ENCODE results near the gene TGFBR1.
"Not testable (repeated sequence)": the region's sequence is repeated elsewhere in the genome, so short reads cannot be mapped to it uniquely, and the experiment has no call there.

Gene TGFBR1

GRCh38 chr9:99076483-99077171 is 28.3 kb upstream of the TGFBR1 start:
- DNase-seq, result no peak

GRCh38 chr9:99078717-99079116 is 26.2 kb upstream of the TGFBR1 start:
- DNase-seq, result no peak

DNA sequence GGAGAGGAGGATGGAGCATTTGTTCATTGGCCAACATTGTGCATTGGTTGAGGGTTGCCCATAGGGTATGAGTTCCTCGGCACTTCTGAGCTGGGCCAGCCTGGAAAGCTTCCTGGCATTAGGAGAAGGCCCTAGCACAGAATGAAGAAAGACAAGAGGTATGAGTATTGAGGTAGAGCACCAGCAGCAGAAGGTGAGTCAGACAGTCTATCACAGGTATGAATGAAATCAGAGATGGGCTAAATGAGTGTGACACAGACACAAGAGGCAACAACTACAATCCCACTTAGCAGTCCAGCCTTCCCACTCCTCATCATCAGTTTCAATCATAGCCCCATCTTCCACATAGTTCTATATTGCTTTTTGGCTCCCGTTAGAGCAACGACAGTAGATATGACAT is 25.4 kb upstream of the TGFBR1 start:
- no peak for DNase-seq

- no peak for DNase-seq
Observed at GRCh38 chr9:99083051-99083450, 21.9 kb upstream of the TGFBR1 start.

GRCh38 chr9:99085949-99086948 is 18.7 kb upstream of the TGFBR1 start:
- DNase-seq, result peak; percentile 43

- DNase-seq, result no peak
Observed at GRCh38 chr9:99087462-99087861, 17.5 kb upstream of the TGFBR1 start.

DNA sequence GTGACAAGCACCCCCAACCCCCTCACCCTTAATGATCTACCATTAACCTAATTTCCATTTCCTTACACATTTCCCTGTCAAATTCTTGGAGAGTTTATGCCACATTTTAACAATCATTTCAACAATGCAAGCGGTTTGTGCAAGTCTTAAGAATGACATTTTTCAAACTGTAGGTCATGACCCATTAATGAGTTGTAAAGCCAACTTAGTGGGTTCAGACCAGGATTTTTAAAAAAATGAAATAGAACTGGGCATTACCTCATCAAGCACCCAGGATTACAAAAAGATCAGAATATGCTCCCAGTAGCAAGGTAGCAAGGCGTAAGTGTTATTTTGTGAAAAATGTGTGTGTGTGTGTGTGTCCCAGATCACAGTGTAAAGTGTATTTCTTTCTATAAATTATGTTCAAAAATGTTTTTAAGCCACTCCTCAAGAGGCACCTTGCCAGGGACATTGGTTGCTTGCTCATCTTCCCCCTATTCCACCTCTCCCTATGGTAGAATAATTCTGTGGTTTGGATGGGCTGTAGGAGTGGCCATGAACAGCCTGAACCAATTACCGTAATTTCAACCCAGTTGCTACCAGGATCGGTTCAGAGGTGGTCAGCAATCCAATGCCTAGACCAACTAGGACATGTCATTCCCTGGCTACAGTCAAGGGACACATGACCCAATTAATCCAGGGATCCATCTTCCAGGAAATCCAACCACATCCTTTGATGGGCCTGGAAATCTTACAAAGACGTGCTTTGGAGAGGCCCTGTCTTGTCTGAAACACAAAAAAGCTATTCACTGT is 14.4 kb upstream of the TGFBR1 start:
- no peak for DNase-seq

GRCh38 chr9:99092643-99093491 is 12.0 kb upstream of the TGFBR1 start:
- DNase-seq, result no peak

- DNase-seq, result no peak
Observed at GRCh38 chr9:99093492-99093791, 11.5 kb upstream of the TGFBR1 start.

GRCh38 chr9:99095565-99095964 is 9.3 kb upstream of the TGFBR1 start:
- DNase-seq, result no peak

GRCh38 chr9:99096409-99096808 is 8.5 kb upstream of the TGFBR1 start:
- DNase-seq, result no peak

- DNase-seq, result not testable (repeated sequence)
Observed at GRCh38 chr9:99099806-99100585, 4.9 kb upstream of the TGFBR1 start.

- no peak for DNase-seq
Observed at GRCh38 chr9:99101271-99101670, 3.6 kb upstream of the TGFBR1 start.

GRCh38 chr9:99101812-99102211 is 3.1 kb upstream of the TGFBR1 start:
- no peak for DNase-seq

DNA sequence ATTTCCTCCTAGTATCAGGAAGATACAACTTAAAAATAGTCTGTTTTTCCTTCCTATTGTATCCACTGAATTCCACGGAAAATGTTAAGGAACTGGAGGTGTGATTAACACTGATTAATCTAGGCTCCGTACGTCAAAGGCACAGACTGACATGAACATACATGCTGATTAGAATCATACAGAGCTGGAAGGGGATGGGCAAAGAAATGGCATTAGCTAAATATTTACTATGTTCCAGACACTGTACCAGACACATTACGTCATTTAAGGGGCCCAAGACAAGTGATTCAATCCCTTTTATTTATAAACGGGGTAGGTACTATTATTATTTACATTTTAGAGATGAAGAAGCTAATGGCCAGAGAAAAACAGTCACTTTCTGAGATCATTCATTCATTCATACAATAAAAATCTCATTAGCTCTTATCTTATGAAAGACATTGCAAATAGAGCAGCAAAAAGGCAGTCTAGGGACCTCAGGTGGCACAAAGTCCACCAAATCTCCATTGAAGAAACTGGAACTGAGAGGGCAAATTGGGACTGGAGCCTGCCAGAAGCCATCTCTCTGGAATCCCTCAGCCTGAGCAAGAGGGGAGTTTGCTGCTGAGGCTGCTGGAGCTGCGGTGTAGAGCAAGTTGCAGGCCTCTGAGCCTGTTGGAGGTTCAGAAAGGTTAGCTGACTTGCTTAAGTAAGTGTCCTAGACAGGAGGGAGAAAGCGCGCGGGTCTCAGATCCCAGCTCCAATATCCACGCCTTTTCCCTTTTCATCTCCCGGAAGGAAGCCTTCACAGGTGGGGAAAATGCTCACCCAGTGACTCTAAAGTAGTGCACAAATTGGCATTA is 1.6 kb upstream of the TGFBR1 start:
- no peak for DNase-seq

- DNase-seq, result no peak
Observed at GRCh38 chr9:99103901-99104458, 933 bp upstream of the TGFBR1 start.

DNA sequence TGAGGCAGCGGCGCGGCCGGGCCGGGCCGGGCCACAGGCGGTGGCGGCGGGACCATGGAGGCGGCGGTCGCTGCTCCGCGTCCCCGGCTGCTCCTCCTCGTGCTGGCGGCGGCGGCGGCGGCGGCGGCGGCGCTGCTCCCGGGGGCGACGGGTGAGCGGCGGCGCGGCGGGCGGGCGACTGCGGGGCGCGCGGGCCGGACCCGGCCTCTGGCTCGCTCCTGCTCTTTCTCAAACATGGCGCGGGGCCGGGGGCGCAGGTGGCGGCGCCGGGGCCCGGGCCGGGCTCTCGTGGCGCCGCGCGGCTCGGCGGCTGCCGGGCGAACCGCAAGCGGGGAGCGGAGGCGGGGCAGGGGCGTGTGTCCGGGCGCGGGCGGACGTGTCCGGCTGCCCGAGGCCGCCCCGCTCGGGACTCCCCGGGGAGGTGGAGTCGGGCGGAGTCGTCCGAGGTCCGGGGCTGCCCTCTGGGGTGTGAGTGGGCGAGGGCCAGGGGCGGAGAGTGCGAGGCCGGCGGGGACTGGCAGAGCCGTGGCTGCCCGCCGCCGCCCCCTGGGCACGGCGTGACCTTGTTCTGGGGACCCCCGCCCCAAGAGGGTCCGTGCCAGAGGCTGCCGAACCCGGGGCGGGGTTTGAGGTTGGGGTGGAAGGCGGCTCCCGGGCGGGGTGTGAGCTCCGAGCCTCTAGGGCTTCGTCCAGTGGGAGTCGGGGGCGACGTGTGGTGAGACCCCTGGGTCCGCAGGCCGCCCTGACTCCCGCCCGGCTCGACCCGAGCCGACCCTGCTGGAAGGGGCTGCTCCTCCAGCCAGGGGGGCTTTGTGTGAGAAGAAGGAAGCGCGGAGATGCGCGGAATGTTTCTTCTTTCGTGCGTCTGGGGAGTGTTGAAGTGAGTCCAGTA is 485 bp downstream of the TGFBR1 start:
- DNase-seq, result peak; percentile 26

- peak; percentile 30 for DNase-seq
Observed at GRCh38 chr9:99106044-99106375, 1.1 kb downstream of the TGFBR1 start.

DNA sequence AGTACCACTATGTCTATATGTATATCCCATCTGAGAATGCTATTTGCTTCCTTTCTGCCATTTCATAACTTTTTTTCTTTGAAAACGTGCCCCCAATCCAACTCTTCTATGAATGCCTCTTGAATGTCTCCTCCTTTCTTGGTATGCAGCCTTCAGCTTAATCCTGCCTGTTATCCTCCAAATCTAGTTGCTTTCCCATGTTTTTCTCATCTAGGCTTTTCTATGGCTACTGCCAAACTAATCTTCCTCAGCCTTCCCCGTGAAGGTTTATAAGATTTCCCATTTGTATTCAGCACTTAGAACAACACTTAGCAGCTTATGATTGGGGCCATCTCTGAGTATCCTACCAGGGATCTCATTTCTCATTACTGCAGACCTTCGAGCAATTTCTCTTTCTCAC is 2.5 kb downstream of the TGFBR1 start:
- DNase-seq, result no peak

Data from kidney glomerular epithelial cell (primary cell).